Smooth muscle cell of trachea (primary cell): Measurements from ENCODE around the gene CSRNP2. TPM values are rescaled to one million over a fixed set of nuclear protein-coding genes. Genes with fewer than 3 reads are reported as not detected.

Experiments
- total RNA-seq: library from RNA; depleted of rRNA; stranded (reverse); fragments of >200 nt; gene quantifications from 2 replicates; pipeline ENCODE4 v1.2.1, GENCODE V29; 2014

Gene CSRNP2, protein sequence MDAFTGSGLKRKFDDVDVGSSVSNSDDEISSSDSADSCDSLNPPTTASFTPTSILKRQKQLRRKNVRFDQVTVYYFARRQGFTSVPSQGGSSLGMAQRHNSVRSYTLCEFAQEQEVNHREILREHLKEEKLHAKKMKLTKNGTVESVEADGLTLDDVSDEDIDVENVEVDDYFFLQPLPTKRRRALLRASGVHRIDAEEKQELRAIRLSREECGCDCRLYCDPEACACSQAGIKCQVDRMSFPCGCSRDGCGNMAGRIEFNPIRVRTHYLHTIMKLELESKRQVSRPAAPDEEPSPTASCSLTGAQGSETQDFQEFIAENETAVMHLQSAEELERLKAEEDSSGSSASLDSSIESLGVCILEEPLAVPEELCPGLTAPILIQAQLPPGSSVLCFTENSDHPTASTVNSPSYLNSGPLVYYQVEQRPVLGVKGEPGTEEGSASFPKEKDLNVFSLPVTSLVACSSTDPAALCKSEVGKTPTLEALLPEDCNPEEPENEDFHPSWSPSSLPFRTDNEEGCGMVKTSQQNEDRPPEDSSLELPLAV
- 21.7 and 23.8 TPM in 2 replicates for total RNA-seq

DNA sequence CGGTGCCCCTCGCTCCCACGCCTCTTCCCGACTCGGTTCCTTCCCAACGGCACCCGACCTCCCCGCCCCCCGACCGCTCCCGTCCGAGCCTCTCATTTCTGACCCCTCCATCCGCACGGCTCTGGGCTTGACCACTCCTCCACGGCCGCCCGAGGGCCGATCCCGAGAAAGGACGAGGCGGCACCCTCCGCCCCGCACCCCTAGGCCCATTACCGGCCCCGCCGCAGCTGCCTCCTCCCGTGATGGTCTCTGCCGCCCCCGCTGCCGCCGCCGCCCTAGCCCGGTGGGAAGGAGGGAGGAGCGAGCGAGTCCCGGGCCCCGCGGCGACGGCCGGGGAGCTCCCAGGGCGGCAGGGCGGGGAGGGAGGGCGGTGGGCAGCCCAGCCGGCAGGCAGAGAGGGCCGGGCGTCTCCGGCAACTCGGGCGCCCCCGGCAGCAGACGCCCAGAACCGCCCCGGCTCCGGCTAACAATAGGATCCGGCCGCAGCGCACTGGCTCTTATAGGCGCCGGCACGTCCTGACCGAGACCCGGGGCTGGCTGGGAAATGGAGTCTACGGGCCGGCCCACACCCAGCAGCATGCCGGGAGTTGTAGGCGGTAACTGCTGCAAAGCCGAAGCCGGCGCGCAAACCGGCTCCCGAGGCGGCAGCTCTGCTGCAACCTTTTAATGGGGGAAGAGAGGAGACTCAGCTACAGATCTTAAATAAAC is at the start of gene CSRNP2:
TSS of gene CSRNP2 (minus strand) at position 471 of the 708 bp plus-strand sequence. CDS start 7,035 bp downstream, outside the sequence.

DNA sequence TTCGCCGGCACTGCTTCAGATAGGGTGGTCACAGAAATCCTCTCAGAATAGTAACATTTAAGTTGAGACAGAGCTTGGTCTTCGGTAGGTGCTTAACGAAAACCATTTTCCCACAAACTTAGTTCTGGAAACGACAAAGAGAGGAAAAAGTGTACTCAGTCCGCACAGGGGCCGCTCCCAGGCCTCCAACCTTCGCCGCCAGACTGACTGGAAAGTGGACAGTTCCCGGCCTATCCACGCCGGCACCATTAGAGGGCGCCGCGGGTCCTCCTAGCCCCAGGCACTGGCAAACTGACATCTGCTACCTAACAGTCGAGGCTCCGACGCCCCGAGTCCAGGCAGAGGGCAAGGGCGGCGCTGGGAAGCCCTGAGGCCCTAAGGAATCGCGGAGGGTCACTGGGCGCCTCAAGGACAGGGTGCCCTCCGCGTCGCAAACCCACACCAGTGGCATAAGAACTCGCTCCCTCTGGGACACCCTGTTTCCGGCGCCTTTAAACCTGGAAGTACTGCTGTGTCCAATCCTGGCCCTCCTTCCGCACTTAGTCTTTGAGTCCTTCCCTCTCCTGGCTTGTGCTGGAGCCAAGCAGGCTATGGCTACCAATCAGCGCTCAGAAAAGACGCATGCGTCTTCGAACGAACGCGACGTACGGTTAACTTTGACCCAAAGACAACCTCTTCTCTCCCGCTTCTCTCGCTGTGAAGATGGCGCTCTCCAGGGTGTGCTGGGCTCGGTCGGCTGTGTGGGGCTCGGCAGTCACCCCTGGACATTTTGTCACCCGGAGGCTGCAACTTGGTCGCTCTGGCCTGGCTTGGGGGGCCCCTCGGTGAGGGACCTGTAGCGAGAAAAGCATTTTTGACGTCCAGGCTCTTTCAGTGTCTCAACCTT is 35.5 kb downstream of the CSRNP2 start, which contains the start of gene LETMD1:
TSS of gene LETMD1 (plus strand) at position 673 of the 886 bp plus-strand sequence. CDS start at position 703, 30 bp downstream.

DNA sequence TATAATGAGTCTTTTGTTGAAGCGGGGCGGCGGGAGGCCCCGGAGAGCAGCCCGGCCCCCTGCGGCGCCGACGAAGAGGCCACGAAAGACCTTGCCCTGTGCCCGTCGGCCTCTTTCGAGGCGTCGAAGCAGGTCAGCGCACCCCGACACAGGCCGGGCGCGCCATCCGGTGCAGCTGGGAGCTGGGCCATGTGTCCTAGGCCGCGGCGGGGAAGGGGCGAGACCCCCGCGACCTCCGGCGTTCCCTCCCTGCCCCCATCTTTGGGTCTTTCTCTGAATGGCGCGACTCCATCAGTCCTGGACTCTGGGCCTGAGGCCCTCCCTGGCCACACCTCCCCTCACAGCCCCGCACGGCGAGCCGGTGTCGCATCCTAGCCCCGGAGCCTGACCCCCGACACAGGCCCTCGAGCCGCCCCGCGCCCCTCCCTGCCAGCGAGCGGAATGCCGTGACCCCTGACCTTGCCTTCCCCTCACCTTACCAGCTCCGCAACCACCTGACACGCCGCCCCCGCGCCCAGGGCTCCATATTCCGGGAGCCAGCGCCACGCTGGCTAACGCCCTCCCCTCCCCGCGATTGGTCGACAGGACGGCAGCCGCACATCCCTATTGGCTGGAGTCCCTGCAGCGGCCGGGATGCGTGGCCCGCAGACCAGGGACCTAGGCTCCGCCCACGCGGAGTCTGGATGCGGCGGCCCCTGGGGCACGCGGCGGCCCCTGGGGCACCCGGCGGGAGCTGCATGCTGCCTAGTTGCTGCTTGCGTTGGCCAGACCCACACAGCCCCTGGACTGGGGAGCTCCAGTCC is 57.4 kb downstream of the CSRNP2 start, which contains the start of gene SLC11A2:
TSS of gene SLC11A2 (minus strand) at position 549 of the 803 bp plus-strand sequence. CDS start 15,656 bp downstream, outside the sequence.

Other genes starting within 250 kb of the CSRNP2 start
- gene TMPRSS12, start 240.7 kb downstream of the CSRNP2 start, total RNA-seq, result not detected in 2 replicates
- not detected in 2 replicates for gene HIGD1C, start 131.1 kb downstream of the CSRNP2 start, total RNA-seq
- gene SLC11A2, start 57.2 kb downstream of the CSRNP2 start, total RNA-seq, result 62.7 and 84.5 TPM in 2 replicates
- gene LETMD1, start 35.3 kb downstream of the CSRNP2 start, total RNA-seq, result 54.3 and 65.2 TPM in 2 replicates
- 9.9 and 16.1 TPM in 2 replicates for gene TFCP2, start 89.5 kb upstream of the CSRNP2 start, total RNA-seq
- gene POU6F1, start 134.5 kb upstream of the CSRNP2 start, total RNA-seq, result 3.5 and 6.3 TPM in 2 replicates
- 98.9 and 122 TPM in 2 replicates for gene DAZAP2, start 155.2 kb upstream of the CSRNP2 start, total RNA-seq
- 8.9 and 16.6 TPM in 2 replicates for gene SMAGP, start 186.8 kb upstream of the CSRNP2 start, total RNA-seq
- gene BIN2, start 240.6 kb upstream of the CSRNP2 start, total RNA-seq, result not detected in 2 replicates